Bronchial epithelial cell (primary cell): Measurements from ENCODE around the gene NATD1. TPM values are rescaled to one million over a fixed set of nuclear protein-coding genes. Genes with fewer than 3 reads are reported as not detected.
A peak's percentile ranks its signal among the peaks of the same experiment; 100 is the strongest.

Source experiments
- DNase-seq: peaks from one replicate; pipeline ENCODE4 v3.0.0-alpha.2; 2010; ENCODE audit warnings: low read depth
- FAIRE-seq: peaks from 2 replicates; lab custom pipeline; 2011; peaks lifted over from hg19 to GRCh38; lab: Jason Lieb, UNC
- H3K27me3 ChIP-seq: 2 replicates; pipeline ENCODE4 v1.5.1; 2011; ENCODE audit warnings: low read length; ENCODE audit not compliant: control insufficient read depth, insufficient read depth
- H3K36me3 ChIP-seq: 2 replicates; pipeline ENCODE4 v1.5.1; 2011; ENCODE audit warnings: low read length; ENCODE audit not compliant: control insufficient read depth, insufficient read depth
- H3K4me3 ChIP-seq: 2 replicates; pipeline ENCODE4 v1.5.1; 2011; ENCODE audit warnings: mild to moderate bottlenecking, low read depth, low read length, control low read depth
- CTCF ChIP-seq: IDR thresholded peaks from 2 replicates; pipeline ENCODE4 v1.5.1; 2011; ENCODE audit warnings: mild to moderate bottlenecking, moderate library complexity, low read length, control low read depth, inconsistent platforms; ENCODE audit not compliant: insufficient read depth, severe bottlenecking
- total RNA-seq: library from RNA; depleted of rRNA; stranded (reverse); fragments of >200 nt; gene quantifications from 2 replicates; pipeline ENCODE4 v1.2.1, GENCODE V29; 2014

NATD1 gene
- total RNA-seq, 1 donor from 2014 or later = 0.53 TPM

GRCh38 chr17:21286909-21287702 lies 33.9 kb upstream of the NATD1 start:
- peak; percentile 34 for DNase-seq
- peak overlapping the region; percentile 68 for H3K4me3 ChIP-seq
- H3K36me3 ChIP-seq = peaks cover 6% of the 10 kb centered on the region
- no peak for FAIRE-seq
- no peaks in the 10 kb centered on the region for H3K27me3 ChIP-seq
- no peak for TF ChIP-seq CTCF

GRCh38 chr17:21286066-21286770 lies 33.0 kb upstream of the NATD1 start:
- DNase-seq = peak; percentile 95
- no peak for TF ChIP-seq CTCF
- Histone ChIP-seq H3K36me3 (peaks cover 1% of the 10 kb centered on the region), H3K27me3 (no peaks in the 10 kb centered on the region), H3K4me3 (peak overlapping the region; percentile 68)
- FAIRE-seq = peak; percentile 98

- DNase-seq (peak; percentile 57), FAIRE-seq (no peak)
- TF ChIP-seq CTCF = no peak
- peak overlapping the region; percentile 68 for H3K4me3 ChIP-seq
- peaks cover 1% of the 10 kb centered on the region for H3K36me3 ChIP-seq
- no peaks in the 10 kb centered on the region for H3K27me3 ChIP-seq
These were observed 32.2 kb upstream of the NATD1 start for GRCh38 chr17:21285164-21286065.

GRCh38 chr17:21284319-21285163 lies 31.3 kb upstream of the NATD1 start, which contains the start of gene MAP2K3:
Gene MAP2K3 (plus strand): TSS chr17:21284711. CDS start chr17:21284921, 210 bp downstream.
- no peak for FAIRE-seq
- H3K27me3 ChIP-seq = no peaks in the 10 kb centered on the region
- peak within 1 kb of the TSS; percentile 68 for H3K4me3 ChIP-seq
- H3K36me3 ChIP-seq = peaks cover 1% of the 10 kb centered on the region
- TF ChIP-seq CTCF = no peak
- DNase-seq = peak; percentile 95
